T-helper 1 cell treated with Interleukin-12 subunit alpha and Interleukin-12 subunit beta and Interleukin-4 antibody, amounts not matched to agents 30 ng/mL and 1 ng/mL, for 36 hours (primary cell): Measurements from ENCODE around the gene PFKFB2. TPM values are rescaled to one million over a fixed set of nuclear protein-coding genes. Genes with fewer than 3 reads are reported as not detected.
"Not testable (repeated sequence)": the region's sequence is repeated elsewhere in the genome, so short reads cannot be mapped to it uniquely, and the experiment has no call there.

Experiments
- intact Hi-C: fragments of 100-400 bp; cut with micrococcal nuclease; formaldehyde crosslinking; loops from one replicate; pipeline ENCODE4 v1.15.1; 2024
- total RNA-seq: library from RNA; stranded (reverse); gene quantifications from 2 replicates; pipeline ENCODE4 v1.2.3, GENCODE V29; 2022

Gene PFKFB2
- total RNA-seq, 1 donor from 2014 or later = 5.0 TPM

DNA sequence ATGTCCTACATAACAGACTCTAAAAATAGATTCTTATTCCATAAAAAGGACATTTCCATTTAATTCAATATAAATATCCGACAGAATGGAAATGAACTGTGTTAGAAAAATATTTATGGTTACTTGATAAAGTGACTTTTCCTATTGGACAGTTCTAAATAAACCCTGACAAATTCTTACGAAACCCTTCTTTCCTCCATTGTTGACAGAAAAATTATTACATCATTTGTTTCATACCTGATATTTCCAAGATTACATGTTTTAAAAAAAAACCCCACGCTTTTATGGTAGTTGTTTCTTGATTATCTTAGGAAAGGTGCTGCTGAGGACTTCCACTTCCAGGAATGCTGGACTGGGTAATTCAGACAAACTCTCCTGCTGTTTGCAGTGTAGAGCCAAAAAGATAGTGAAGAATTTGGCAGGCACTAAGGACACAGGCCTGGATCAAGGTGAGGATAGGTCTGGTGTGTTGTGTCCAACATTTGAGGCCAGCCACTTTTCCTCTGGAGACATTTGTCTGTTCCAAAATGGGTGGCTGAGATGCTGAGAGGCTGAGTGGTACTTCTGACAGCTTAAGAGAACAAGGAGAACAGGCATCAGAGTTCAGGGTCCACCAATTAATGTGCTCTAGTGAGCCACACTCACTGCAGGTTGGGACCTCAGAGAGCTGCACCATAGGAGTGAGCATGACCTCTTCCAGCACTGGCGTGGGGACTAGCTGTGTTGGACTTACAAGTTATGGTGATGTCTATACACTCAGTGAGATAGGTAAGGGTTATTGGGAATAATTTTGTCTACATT lies 13.5 kb upstream of the PFKFB2 start:
- intact Hi-C loops = no loop called here

DNA sequence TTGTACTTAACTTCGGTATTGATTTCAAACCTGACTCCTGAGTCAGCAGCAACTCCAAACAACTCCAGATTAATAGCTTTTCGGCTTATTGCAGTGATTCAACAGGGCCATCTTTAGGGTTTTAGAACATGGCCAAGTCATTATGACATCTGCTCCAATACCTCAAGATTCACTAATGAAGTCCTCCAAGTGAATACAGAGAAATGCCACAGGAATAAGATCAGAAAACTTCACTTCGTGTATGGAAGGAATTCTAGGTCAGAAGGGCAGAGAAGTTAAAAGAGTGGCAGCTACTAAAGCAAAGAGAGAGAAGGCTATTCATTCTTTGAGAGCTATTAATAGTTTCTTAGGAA lies 12.9 kb upstream of the PFKFB2 start:
- intact Hi-C loops = no loop called here

DNA sequence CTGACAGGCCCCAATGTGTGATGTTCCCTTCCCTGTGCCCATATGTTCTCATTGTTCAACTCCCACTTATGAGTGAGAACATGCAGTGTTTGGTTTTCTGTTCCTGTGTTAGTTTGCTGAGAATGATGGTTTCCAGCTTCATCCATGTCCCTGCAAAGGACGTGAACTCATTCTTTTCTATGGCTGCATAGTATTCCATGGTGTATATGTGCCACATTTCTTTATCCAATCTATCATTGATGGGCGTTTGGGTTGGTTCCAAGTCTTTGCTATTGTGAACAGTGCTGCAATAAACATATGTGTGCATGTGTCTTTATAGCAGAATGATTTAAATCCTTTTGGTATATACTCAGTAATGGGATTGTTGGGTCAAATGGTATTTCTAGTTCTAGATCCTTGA lies 11.7 kb upstream of the PFKFB2 start:
- intact Hi-C loops = not testable (repeated sequence)

DNA sequence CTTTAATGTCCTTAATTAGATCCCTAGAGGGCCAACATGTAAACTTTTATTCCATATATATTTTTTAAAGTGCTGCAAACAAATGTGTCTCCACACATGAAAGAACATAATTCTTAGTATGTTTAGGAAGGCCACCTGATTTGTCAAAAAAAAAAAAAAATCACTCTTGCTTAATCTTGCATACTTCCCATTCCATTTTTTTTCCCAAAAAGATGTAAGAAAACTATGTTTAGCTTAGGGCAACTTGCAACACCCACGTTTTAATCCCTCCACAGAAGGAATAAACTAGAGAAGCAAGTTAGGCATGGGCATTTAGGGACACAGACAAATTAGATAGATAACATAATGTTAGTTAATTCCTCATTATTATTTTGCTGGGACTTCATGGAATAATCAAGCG lies 7.6 kb upstream of the PFKFB2 start:
- intact Hi-C loops = no loop called here

DNA sequence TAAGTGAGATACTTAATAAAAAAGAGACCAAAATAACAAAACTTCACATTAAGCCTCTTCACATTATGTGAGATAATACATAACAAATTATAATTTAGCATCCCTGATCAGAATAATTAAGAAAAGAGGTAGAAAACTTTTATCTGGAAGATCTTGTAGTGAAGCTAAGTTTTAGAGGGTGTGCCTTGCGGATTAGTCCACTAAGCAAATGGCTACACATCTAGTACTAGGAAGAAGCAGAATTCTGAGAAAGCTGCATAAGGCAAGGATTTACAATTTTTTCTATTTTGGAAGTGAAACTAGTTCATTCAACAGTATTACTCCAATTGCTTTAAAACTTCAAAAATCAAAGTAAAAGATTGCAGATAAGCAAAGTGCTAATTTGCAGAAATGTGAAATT lies 5.6 kb upstream of the PFKFB2 start:
- intact Hi-C loops = no loop called here

DNA sequence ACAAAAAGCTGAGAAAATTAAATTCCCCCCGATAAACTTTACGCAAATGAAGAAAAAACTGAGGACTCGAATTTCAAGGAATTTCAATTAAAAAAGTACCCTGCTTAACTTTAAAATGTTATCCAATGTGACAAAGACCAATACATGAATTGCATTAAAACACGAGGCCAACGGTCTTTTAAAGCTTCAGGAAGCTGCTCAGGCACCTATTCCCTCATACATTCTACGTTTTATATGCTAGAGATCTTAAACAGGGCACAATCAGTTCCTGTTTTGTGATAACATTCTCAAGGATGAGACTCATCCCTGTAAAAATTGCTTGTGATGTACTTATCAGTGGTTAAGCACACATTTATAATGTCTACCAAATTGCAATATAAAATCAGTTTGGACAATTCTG lies 5.0 kb upstream of the PFKFB2 start:
- intact Hi-C loops = no loop called here

DNA sequence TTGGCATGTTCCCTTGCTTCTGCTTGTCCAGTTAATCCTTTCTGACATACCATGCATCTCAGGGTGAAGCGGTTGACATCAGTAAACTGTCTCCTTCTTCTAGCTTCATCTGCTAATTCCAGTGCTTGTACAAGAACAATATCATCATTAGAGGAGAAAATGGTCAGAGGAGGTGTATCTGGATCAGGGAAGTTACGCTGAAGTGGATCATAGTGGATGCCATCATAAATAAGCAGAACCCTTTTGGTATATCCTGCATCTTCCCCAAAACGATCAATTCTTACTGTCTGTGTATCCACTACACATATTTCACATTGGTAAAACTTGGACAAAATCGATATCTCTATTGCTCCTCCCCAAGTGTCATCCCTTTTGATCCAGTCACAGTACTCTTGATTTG lies 4.0 kb upstream of the PFKFB2 start:
- intact Hi-C loops = no loop called here

DNA sequence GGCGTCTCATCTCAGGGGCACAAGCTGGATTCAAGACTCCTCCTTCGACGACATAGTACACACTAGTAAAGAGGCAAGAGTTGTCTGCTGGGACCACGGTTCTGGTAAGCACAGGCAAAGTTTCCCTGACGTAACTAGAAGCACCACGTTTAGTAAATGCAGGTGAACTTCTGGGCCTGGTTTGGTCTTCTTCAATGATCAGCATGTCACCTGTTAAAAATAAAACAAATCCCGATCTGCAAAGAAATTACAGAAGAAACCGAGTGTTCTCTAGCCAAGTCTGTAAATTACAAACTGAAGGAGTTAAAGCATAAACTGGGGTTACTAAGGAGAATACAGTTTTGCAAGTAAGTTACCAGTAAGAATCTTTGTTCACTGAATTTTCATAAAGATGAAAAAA lies 3.6 kb upstream of the PFKFB2 start:
- intact Hi-C loops = no loop called here

DNA sequence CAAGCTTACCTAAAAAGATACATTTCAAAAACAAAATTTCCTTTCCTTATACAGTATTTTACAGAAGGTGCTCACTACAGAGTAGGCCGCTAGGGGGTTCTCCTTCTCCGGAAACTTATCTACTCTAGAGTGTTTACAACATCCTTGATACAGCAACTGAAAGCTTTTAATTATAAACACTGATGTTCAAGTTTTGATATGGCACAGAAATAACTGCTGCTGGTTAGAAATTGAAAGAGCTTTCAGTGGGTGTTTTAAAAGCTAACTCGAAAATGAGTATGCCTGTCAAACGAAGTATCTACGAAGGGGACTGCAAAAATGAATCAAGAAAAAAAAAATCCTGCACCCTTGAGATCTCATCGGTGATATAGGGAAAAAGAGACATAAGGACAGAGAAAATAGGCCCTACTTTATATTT lies 3.1 kb upstream of the PFKFB2 start:
- intact Hi-C loops = loop anchor here (1.0 to 10.0 kb wide), 14 partner anchors 28 to 1838 kb away; partner anchors contain the start of genes CD46 and DSTYK

DNA sequence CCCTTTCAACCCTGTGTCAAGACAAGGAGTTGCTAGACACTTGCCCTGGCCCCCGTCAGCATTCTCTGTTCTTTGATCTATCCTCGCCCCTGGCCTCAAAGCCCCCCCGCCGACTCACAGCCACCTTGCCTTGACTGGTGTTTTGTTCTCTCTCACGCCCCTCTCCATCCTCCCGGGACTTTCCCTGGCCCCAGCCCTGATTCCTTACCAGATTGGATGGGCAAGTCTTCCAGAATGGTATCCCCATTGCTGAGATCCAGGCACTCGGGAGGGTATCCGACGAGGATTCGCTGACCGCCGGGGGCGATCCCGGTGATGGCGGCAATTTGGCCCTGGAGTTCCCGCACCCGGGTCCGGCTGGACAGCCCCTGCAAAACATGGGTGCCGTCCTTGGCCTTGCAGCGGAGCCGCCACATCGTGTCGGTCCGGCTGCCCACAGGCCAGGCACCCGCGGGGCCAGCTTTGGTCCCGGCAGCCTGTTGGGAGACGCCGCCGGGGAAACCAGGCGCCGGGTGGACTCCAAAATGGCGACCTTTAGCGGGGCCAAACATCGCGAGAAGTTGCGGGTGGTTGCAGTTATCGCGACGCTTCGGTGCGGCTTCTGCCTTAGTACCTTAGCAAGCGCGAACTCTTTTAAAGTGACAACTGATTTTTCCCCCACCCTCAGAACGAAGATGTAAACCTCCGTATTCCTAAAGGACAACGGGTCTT lies 2.4 kb upstream of the PFKFB2 start:
- intact Hi-C loops = loop anchor here (1.0 to 10.0 kb wide), 14 partner anchors 28 to 1838 kb away; partner anchors contain the start of genes CD46 and DSTYK

DNA sequence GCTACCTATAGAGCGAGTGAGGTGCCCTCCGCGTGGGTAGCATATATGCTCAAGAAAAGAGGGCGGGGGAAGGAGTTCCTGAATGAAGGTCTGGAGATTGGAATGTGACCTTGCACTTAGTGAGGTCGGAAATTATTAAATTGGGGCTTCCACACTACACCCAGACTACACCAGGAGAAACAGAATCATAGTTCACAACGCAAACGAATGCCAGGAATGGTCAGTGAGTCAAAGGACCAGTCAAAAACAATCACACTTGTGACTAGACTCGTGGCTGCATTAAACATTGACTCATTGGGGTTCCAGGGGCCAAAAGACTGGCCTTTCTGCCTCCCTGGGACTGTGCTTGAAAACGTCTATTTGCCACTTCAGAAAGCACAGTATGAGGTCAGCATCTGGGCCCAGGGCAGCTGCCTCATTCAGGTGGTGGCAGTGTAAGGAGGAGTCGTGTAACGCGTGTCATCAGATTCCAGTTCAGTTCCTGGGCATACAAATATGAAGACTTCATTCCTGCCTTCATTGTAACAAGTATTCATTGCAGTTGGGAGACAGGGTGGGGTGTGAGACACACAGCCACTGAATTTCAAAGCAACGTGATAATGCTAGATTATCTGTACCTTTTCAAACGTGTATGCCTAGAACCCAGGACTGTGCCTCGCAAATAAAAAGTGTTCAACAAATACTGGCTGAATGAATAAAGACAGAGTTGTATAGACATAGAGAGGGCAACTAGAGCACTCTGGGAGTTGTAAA lies 1.7 kb upstream of the PFKFB2 start, which contains the start of gene YOD1:
Gene YOD1 (minus strand): TSS at position 18 of the 753 bp plus-strand sequence. CDS start 178 bp downstream, outside the sequence.
- intact Hi-C loops = loop anchor here (2.0 to 10.0 kb wide), 9 partner anchors 129 to 1839 kb away; partner anchors contain the start of genes CD46 and DSTYK

DNA sequence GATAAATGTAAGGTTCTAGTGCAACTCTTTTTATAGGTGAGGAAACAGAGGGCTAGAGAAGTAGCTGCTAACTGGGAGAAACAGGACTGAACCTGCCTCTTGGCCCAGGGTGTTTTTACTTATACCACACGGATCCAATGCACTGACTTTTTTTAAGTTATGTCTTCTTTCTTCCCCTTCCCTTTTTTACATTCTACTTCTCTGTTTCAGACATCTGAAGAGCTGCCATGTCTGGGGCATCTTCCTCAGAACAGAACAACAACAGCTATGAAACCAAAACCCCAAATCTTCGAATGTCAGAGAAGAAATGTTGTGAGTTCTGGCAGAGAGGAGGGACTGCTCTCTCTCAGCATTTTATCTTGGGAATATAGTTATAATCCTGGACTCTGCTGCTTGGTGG lies 1.4 kb downstream of the PFKFB2 start:
- intact Hi-C loops = loop anchor here (5.0 to 10.0 kb wide), 7 partner anchors 237 to 1842 kb away; partner anchors contain the start of genes CD46 and DSTYK

DNA sequence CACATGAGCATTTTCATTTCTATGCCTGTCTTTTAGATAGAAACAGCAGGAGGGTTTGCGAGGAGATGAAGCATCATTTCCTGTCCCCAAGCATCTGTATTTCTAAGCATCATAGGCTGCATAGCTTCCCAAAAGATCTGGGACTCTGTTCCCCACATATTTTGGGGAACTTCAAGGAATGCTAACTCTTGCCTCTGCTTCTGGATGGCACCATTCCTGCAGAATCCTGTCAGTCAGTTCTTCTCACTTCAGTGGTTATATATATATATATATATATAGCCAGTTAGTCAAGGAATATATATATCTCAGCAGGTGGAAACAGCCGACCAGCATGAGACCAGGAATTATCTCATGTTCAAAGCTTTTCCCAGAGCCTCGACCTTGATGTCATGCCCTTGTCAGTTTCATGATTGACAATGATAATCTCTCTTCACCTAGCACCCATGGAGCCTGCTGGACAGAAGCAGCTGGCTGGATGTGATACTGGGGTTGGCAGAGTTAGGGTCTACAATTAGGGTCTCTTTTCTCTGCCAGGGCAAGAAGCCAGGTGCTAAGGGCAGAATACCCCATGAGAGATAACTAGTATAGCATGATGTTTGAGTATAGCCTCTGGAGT lies 2.4 kb downstream of the PFKFB2 start:
- intact Hi-C loops = loop anchor here (10.0 kb wide), 1 partner anchor 809 kb away; no protein-coding TSS in a partner anchor

DNA sequence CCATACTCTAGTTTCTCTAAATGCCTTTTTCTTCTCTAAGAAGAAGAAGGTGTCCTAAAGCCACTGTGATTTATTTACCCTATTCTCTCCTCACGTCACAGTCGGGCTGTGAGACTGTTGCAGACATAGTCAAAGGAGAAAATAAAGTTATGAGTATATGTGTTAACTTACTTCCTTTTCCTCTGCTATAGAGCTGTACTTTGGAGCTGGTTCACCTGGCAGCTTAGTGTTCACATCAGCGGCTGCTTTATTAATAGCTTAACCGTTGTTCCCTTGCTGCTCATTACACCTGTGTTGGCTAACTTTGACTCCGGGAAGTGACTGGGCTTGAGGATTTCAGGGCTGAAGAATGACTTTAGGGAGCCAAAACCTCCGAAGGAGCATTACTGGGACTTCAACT lies 3.6 kb downstream of the PFKFB2 start:
- intact Hi-C loops = loop anchor here (10.0 kb wide), 1 partner anchor 808 kb away; no protein-coding TSS in a partner anchor

DNA sequence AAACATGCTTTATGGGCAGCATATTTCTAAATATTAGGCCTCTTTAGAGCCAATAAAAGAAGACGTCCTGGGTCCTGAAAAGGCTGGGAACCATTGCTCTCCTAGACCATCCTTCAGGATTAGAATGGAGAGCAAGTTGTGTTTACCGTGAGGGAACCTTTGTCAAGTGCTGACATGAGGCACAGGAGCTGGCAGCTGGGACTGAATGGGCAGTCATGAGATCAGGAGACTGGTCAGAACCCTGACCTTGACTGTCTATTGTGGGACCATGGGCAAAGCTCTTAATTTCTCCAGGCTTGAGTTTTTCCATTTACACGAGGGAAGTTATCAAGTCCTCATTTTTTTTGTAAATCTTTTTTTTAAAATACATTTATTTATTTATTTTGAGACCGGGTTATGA lies 5.2 kb downstream of the PFKFB2 start:
- intact Hi-C loops = loop anchor here (10.0 kb wide), 1 partner anchor 807 kb away; no protein-coding TSS in a partner anchor

DNA sequence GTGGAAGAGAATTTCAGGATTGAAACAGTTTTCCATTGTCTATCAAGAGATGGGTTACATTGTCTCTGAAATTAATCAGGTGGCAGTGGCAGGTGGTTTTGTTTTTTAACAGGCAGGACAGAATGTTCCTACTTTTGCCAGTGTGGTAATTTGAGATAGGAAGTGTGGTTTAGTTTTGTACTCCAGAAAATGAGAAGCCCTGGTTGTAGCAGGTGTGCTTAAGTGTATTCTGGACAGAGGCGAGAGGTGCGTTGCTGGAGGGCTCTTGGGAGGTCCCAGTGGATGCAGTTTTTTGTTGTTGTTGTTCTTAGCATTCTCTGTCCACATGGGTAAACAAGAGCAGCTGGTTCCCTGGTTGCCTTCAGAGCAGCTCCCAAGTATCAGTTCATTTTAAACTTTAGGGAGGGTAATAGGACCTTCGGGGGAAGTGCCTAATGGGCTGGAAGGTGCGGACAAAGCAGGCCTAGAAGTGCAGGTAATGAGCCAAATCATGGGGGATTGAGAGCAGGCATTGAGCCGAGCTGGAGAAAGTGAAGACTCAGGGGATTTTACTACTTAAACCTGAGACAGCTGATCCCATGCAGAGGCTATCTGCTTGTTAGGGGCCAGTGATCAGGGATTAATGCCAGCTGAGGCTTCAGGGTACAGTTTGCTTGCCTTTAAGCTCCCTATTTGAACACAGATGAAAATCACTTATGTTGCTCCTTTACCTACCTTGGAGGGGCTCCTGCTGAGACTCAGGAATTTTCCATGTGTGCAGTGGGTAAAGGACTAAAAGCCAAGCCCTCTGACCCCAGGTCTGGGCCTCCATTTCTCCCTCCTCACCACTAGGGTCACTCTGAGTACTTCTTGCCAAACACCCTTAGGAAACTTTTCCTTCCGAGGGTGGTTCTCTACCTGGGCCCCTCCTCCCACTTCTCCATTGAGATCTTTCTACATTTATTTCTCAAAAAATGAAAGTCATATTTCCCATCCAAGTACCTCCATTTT lies 6.1 kb downstream of the PFKFB2 start:
- intact Hi-C loops = loop anchor here (10.0 kb wide), 1 partner anchor 806 kb away; no protein-coding TSS in a partner anchor

DNA sequence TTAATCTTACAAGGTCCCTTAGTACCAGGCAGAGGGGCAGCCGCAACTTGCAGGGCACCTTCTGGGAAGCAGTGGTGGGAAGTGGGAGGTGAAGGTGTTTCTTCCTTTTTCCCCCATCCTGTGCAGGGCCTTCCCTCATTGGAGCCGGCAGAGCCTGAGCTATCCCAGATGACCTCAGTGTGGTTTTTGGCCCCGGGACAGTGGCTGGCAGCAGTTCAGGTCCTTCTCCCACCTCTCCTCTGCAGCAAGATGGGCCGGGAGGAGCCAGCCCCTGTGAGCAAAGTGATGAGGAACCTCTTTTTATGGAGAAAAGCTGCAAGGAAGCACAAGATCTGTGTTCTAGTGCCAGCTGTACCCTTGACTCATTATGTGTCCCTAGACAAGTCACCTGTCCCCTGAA lies 6.8 kb downstream of the PFKFB2 start:
- intact Hi-C loops = loop anchor here (10.0 kb wide), 1 partner anchor 805 kb away; no protein-coding TSS in a partner anchor

DNA sequence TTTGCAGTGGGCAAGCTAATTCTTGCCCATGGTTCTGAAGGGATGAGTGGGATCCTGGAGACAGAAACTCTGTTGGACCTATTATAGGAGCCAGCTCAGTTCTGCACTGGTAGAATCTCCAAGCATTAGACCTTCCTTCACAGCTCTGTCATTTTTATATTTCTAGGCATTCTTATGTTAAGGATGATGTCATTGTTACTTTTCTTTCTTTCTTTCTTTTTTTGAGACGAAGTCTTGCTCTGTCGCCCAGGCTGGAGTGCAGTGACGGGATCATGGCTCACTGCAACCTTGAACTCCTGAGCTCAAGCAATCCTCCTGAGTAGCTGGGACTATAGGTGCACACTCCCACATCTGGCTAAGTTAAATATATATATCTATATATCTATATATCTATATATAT lies 7.5 kb downstream of the PFKFB2 start:
- intact Hi-C loops = no loop called here

DNA sequence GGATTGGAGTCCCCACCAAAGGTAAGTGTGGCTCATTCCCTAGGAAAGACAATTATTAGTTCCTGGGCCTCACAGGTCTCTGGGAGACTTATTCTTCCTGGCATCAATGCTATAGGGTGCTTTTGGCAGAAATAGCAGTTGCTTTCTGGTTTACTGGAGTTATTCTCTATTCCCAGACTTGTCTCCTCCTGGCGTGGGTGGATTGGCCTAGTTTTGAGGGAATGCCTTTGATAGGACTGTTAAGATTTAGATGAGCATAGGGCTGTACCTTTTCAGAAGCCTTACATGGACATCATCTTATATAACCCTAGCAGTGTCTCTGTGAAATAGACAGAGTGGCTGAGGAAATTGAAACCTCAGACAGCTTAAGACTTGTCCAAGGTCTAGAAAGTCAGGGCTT lies 9.0 kb downstream of the PFKFB2 start:
- intact Hi-C loops = no loop called here

DNA sequence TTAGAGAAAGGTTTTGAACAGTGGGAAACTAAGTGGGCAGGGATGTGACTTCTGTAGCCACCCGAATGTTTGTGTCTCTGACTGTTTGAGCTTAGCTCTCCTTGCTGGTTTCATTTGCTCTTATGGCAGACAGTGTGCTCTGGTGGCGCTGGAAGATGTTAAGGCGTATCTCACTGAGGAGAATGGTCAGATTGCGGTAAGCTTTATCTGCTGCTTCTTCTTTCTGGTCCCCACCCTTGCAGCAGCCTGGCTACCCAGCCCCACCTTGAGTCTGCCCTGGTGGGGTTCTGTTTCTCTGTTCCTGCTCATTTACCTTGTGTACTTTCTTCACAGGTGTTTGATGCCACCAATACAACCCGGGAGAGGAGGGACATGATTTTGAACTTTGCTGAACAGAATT lies 9.9 kb downstream of the PFKFB2 start:
- intact Hi-C loops = no loop called here
